DOHH2 (cell line): ENCODE data around the gene DSE.

ENCODE experiments used
- H3F3A ChIP-seq: fragments of 200-600 bp; sonication (generic), shearing (Covaris generic); 2 replicates; pipeline ENCODE4 v1.6.0; 2016; ENCODE audit warnings: antibody characterized with exemption, mild to moderate bottlenecking; ENCODE audit not compliant: control insufficient read depth, insufficient read depth
- H3K27ac ChIP-seq: fragments of 200-600 bp; sonication (generic); 2 replicates; pipeline ENCODE4 v1.5.1; 2014; ENCODE audit warnings: low read depth, mild to moderate bottlenecking, low read length, moderate library complexity
- H3K27me3 ChIP-seq: fragments of 200-600 bp; sonication (generic); 2 replicates; pipeline ENCODE4 v1.6.1; 2014; ENCODE audit warnings: mild to moderate bottlenecking, low read length, mixed read lengths; ENCODE audit not compliant: control insufficient read depth
- H3K36me3 ChIP-seq: fragments of 200-600 bp; sonication (generic); 2 replicates; pipeline ENCODE4 v1.6.1; 2014; ENCODE audit warnings: mild to moderate bottlenecking, low read length, moderate library complexity, mixed read lengths; ENCODE audit not compliant: control insufficient read depth
- H3K4me1 ChIP-seq: fragments of 200-600 bp; sonication (generic); 2 replicates; pipeline ENCODE4 v1.6.1; 2014; ENCODE audit warnings: mild to moderate bottlenecking, low read length, mixed read lengths; ENCODE audit not compliant: control insufficient read depth
- H3K4me2 ChIP-seq: fragments of 200-600 bp; sonication (generic); 2 replicates; pipeline ENCODE4 v1.6.0; 2014; ENCODE audit warnings: mild to moderate bottlenecking, low read length, moderate library complexity
- H3K4me3 ChIP-seq: fragments of 200-600 bp; sonication (generic); 2 replicates; pipeline ENCODE4 v1.5.1; 2014; ENCODE audit warnings: mild to moderate bottlenecking, low read length, mixed read lengths
- H3K79me2 ChIP-seq: fragments of 200-600 bp; sonication (generic); 2 replicates; pipeline ENCODE4 v1.6.1; 2014; ENCODE audit warnings: mild to moderate bottlenecking, low read length, mixed read lengths; ENCODE audit not compliant: control insufficient read depth
- H3K9me2 ChIP-seq: fragments of 200-600 bp; sonication (generic); replicated peaks from 2 replicates; pipeline ENCODE4 v1.6.1; 2014; ENCODE audit warnings: mild to moderate bottlenecking, low read length, mixed read lengths; ENCODE audit not compliant: control insufficient read depth
- H3K9me3 ChIP-seq: fragments of 200-600 bp; sonication (generic); 2 replicates; pipeline ENCODE4 v1.6.1; 2014; ENCODE audit warnings: antibody characterized with exemption, low read length, mixed read lengths; ENCODE audit not compliant: control insufficient read depth, insufficient read depth
- H4K20me1 ChIP-seq: fragments of 200-600 bp; sonication (generic); 2 replicates; pipeline ENCODE4 v1.6.0; 2014; ENCODE audit warnings: low read depth, mild to moderate bottlenecking, antibody characterized with exemption, low read length, moderate library complexity; ENCODE audit not compliant: control insufficient read depth, insufficient read depth
- CTCF ChIP-seq: fragments of 200-600 bp; sonication (generic); IDR thresholded peaks from one replicate; pipeline ENCODE4 v1.5.1; 2014; ENCODE audit warnings: antibody characterized with exemption, mild to moderate bottlenecking, low read depth, low read length; ENCODE audit not compliant: poor library complexity, severe bottlenecking
- EZH2phosphoT487 ChIP-seq: fragments of 200-600 bp; sonication (generic); IDR thresholded peaks from 2 replicates; pipeline ENCODE4 v1.6.1; 2017; ENCODE audit warnings: borderline replicate concordance, mild to moderate bottlenecking, antibody characterized with exemption, low read length, moderate library complexity, mixed read lengths

DSE gene

GRCh38 chr6:116409756-116410155 is 39.0 kb downstream of the DSE start:
- no peaks in the 10 kb centered on the region for H3K79me2 ChIP-seq
- H3K4me2 ChIP-seq: no peak overlapping the region
- no peak overlapping the region for H3K4me3 ChIP-seq
- no peaks in the 10 kb centered on the region for H3F3A ChIP-seq
- H3K9me3 ChIP-seq: no peaks in the 10 kb centered on the region
- H3K27me3 ChIP-seq: peaks cover 45% of the 10 kb centered on the region
- H4K20me1 ChIP-seq: no peaks in the 10 kb centered on the region
- no peaks in the 10 kb centered on the region for H3K9me2 ChIP-seq
- H3K27ac ChIP-seq: no peak overlapping the region
- H3K36me3 ChIP-seq: no peaks in the 10 kb centered on the region
- peaks cover 5% of the 10 kb centered on the region; the same call in 1 of the 2 replicates for H3K4me1 ChIP-seq
- TF ChIP-seq CTCF (no peak), EZH2phosphoT487 (no peak)

DNA sequence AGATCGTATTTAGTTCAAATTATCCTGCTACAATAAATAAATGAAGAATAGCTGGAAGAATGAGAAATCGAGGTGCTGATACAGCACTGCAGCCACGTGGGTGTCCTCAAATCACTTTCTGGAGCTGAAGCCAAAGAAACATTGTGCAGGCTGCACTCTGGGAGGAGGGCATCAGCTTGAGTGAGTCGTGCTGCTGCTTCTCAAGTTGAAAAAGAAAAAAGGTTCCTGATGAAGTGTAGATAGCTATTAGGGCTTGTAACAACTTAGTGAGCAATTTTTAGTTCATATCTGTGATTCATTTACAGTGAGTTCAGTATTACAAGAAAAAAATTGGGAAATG is 40.5 kb downstream of the DSE start:
- no peak overlapping the region for H3K4me3 ChIP-seq
- H3K4me1 ChIP-seq: peaks cover 5% of the 10 kb centered on the region; the same call in 1 of the 2 replicates
- peaks cover 34% of the 10 kb centered on the region for H3K27me3 ChIP-seq
- no peaks in the 10 kb centered on the region for H3F3A ChIP-seq
- no peak overlapping the region for H3K27ac ChIP-seq
- H4K20me1 ChIP-seq: no peaks in the 10 kb centered on the region
- no peaks in the 10 kb centered on the region for H3K9me2 ChIP-seq
- TF ChIP-seq EZH2phosphoT487: no peak
- TF ChIP-seq CTCF: no peak
- H3K4me2 ChIP-seq: no peak overlapping the region
- no peaks in the 10 kb centered on the region for H3K79me2 ChIP-seq
- no peaks in the 10 kb centered on the region for H3K9me3 ChIP-seq
- H3K36me3 ChIP-seq: no peaks in the 10 kb centered on the region

- H3K27me3 ChIP-seq: peaks cover 24% of the 10 kb centered on the region
- H3F3A ChIP-seq: no peaks in the 10 kb centered on the region
- no peaks in the 10 kb centered on the region for H3K79me2 ChIP-seq
- no peaks in the 10 kb centered on the region for H3K9me3 ChIP-seq
- no peaks in the 10 kb centered on the region for H3K9me2 ChIP-seq
- TF ChIP-seq CTCF (no peak), EZH2phosphoT487 (no peak)
- no peaks in the 10 kb centered on the region for H4K20me1 ChIP-seq
- H3K36me3 ChIP-seq: no peaks in the 10 kb centered on the region
- no peak overlapping the region for H3K4me2 ChIP-seq
- peaks cover 5% of the 10 kb centered on the region; the same call in 1 of the 2 replicates for H3K4me1 ChIP-seq
- H3K4me3 ChIP-seq: no peak overlapping the region
- no peak overlapping the region for H3K27ac ChIP-seq
Observed at GRCh38 chr6:116412270-116412669, 41.5 kb downstream of the DSE start.

DNA sequence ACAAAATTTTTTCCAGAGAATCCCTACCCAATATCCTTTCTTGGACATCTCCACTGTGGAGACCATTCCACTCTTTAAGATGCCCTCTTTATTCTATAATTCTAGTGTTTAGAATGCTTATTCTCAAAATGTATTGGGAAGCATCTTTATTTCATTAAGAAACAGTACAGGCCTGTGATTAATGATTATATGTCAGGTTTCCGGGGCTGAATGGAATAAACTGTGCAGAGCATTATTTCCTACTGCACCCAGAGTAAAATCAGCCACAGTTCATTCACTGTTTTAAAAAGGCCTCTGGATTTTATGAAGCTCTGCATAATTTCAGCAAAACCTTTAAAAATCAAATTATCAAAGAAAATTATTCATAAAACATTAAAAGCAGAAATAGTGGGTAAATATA is 42.6 kb downstream of the DSE start:
- Histone ChIP-seq H3K9me3 (no peaks in the 10 kb centered on the region), H3K4me1 (peaks cover 5% of the 10 kb centered on the region; the same call in 1 of the 2 replicates), H3K4me2 (no peak overlapping the region), H3K79me2 (no peaks in the 10 kb centered on the region), H3K36me3 (no peaks in the 10 kb centered on the region), H3F3A (no peaks in the 10 kb centered on the region), H4K20me1 (no peaks in the 10 kb centered on the region), H3K27ac (no peak overlapping the region), H3K4me3 (no peak overlapping the region), H3K9me2 (no peaks in the 10 kb centered on the region), H3K27me3 (peaks cover 13% of the 10 kb centered on the region)
- no peak for TF ChIP-seq EZH2phosphoT487
- TF ChIP-seq CTCF: no peak
